GM21825 (cell line): ENCODE measurements around the gene KIAA1210.
"Not testable (repeated sequence)": the region's sequence is repeated elsewhere in the genome, so short reads cannot be mapped to it uniquely, and the experiment has no call there.

ENCODE experiments used
- ATAC-seq: cut with Tn5 transposase; IDR thresholded peaks from one replicate; pipeline ENCODE4 v1.9.1; 2021; ENCODE audit warnings: mild to moderate bottlenecking, moderate library complexity; ENCODE audit not compliant: unreplicated experiment

Gene KIAA1210

DNA sequence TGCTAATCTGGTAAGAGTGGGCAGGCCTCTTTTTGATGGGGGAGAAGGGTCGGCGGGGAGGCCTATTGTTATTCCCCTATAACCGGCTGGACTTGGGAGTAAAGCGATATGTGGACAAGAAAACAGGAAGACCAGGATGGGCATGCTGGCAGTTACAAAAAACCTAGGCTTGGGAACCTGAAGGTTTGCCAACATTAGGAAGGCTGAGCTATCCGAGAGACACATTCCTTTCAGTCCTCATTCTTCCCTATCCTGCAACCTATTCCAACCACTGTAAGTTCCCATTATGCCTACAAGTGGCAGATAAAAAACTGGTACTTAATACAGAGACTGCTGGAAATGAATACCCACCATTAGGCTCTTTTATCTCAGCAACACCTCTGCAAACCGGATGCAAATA, 87.2 kb downstream of the KIAA1210 start:
- no peak for ATAC-seq

DNA sequence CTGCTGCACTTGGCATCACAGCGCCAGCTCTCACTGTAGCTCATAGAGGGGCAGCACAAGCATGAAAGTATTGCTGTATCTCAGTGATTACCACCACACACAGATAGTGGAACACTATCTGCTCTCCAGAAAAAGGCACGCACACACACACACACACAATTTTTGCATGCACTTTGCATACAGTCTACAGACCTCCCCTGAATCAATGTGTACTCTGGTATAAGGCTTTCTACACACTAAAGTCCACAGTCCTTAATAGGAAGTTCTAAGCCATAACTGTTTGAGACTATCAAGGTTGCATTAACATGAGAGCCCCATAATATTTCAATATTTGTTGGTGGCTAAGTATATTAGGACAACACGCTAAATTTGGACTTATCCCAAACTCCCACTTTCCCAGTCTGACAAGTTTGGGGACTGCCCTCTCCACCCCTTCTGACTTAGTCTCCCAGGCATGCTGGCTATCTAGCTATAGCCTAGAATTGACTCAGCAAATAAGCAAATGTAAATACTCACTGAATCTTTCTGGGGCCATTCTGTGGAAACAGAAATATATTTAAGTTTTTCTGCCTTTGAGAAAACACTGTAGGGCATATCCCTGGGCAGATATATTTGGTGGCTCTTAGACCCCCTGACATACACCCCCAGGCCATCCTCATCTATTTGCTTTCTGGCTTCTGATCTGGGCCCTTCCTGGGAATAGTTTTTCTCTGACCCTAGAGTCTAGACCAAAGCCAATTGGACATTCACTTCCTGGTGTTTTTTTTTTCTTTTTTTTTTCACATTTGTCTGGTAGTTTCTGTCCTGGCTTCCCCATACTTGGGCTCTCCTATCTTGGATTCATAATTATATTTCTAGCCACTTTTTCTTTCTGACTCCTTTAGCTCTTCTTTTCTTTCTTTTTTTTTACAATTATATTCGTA, 91.2 kb downstream of the KIAA1210 start:
- no peak for ATAC-seq

DNA sequence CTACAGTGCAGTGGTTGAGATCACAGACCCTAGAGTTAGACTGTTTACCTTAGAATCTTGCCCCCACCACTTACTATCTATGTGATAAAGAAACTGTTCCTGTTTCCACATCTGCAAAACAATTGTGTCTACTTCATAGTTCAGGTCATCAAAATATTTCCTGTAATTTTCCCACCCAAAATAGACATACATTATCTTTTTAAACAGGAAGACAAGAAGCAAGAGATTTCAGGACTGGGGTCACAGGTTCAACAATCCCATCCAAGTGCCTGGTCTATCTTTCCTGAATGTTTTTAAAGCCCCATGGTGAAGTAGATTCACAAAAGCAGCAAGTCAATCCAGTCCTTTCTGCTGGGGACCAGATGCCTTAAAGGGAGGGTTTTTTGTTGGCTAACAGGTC, 96.6 kb downstream of the KIAA1210 start:
- ATAC-seq, result no peak

DNA sequence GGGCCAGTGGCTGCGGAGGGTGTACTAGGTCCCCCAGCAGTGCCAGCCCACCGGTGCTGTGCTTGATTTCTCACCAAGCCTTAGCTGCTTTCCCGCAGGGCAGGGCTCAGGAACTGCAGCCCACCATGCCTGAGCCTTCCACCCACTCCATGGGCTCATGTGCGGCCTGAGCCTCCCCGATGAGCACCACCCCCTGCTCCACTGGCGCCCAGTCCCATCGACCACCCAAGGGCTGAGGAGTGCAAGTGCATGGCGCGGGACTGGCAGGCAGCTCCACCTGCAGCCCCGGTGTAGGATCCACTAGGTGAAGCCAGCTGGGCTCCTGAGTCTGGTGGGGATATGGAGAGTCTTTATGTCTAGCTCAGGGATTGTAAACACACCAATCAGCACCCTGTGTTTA, 98.0 kb downstream of the KIAA1210 start:
- ATAC-seq, result not testable (repeated sequence)

DNA sequence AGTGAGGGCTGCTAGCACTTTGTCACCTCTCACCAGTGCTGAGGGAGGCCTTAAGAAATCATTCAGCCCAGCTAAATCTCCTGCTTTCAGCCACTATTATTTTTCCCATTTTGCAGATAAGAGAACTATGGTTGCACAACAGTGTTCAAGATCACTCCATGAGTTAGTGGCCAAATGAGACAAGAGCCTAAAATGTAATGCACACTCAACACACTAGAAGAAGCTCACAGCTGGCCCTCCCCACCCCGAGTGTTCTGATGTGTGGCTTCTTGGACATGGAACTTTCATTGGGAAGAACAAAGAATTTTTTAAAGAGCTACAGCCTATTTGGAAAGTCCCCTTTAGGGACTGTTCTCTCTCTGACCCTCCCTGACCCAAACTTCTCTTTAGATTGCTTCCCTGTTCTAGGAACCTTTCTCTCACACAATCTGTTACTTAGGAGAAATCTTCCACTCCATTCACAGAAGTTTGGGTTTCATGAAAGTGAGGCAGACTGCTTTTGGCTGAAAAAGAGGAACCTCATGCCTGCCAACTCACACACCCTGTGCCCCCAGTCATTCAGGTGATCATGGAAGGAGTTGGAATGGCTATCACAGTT, 98.8 kb downstream of the KIAA1210 start:
- no peak for ATAC-seq
